ENCODE measurements around the gene UBXN6.

DNA sequence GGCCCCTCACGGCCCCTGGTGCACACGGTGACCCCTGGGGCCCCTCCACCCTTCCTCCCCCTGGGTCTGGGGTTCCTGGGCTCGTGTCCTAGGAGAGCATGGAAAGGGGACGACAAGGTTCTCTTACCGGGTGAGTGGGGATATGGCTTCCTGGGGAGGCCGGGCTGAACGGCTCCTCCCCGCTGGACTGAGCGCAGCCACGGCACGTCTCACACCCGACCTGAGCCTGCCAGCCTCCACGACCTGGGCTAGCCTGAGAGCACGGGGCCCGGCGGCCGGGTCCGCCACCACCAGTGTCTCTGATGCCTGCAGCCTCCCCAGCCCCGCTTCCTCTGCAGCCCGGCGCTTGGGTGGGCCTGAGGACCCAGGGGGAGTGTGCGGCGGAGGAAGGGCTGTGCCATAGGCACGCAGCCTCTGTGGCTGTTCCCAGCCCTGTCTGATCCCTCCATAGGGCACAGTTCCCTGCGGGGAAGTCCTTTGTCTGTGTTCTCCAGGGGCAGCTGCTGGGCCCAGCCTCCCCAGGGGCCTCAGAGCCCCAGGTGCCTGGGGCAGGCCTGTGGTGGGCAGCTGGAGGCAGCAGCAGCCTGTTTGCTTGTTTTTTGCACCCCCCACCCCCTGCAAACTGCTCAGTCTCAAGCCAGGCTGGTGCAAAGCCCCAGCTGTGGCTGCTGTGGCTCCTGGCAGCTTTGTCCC, 45.7 kb upstream of the UBXN6 start:
- TF ChIP-seq CTCF (IDR thresholded peaks at IDR 0.05) (no peak), POLR2A (IDR thresholded peaks at IDR 0.05) (no peak), POLR2AphosphoS5 (IDR thresholded peaks at IDR 0.05) (no peak)

All from prostate gland (tissue), 2 donors.